ENCODE measurements around the gene GABBR1.

The GABBR1 gene

GRCh38 chr6:29624520-29624961 lies 8.4 kb downstream of the GABBR1 start:
- DNase-seq (ENCODE audit: low read depth): no peak
- no peak overlapping the region for H3K4me3 ChIP-seq (ENCODE audit: control insufficient read depth, low read depth, low read length)
- TF ChIP-seq CTCF (IDR thresholded peaks at IDR 0.05; ENCODE audit: control insufficient read depth, insufficient read depth, low read depth, low read length, missing control alignments): no peak

- no peak overlapping the region for H3K4me3 ChIP-seq (ENCODE audit: control insufficient read depth, low read depth, low read length)
- no peak for TF ChIP-seq CTCF (IDR thresholded peaks at IDR 0.05; ENCODE audit: control insufficient read depth, insufficient read depth, low read depth, low read length, missing control alignments)
- DNase-seq (ENCODE audit: low read depth): no peak
Measured at GRCh38 chr6:29620630-29621029, 12.4 kb downstream of the GABBR1 start.

GRCh38 chr6:29619578-29620160 lies 13.3 kb downstream of the GABBR1 start:
- no peak for DNase-seq (ENCODE audit: low read depth)
- H3K4me3 ChIP-seq (ENCODE audit: control insufficient read depth, low read depth, low read length): no peak overlapping the region
- no peak for TF ChIP-seq CTCF (IDR thresholded peaks at IDR 0.05; ENCODE audit: control insufficient read depth, insufficient read depth, low read depth, low read length, missing control alignments)

- peak; percentile 21 for TF ChIP-seq CTCF (IDR thresholded peaks at IDR 0.05; ENCODE audit: control insufficient read depth, insufficient read depth, low read depth, low read length, missing control alignments)
- no peak overlapping the region for H3K4me3 ChIP-seq (ENCODE audit: control insufficient read depth, low read depth, low read length)
- no peak for DNase-seq (ENCODE audit: low read depth)
Measured at GRCh38 chr6:29617782-29618554, 15.0 kb downstream of the GABBR1 start.

GRCh38 chr6:29611426-29611825 lies 21.6 kb downstream of the GABBR1 start:
- TF ChIP-seq CTCF (IDR thresholded peaks at IDR 0.05; ENCODE audit: control insufficient read depth, insufficient read depth, low read depth, low read length, missing control alignments): no peak
- H3K4me3 ChIP-seq (ENCODE audit: control insufficient read depth, low read depth, low read length): no peak overlapping the region
- DNase-seq (ENCODE audit: low read depth): no peak

- H3K4me3 ChIP-seq (ENCODE audit: control insufficient read depth, low read depth, low read length): no peak overlapping the region
- no peak for TF ChIP-seq CTCF (IDR thresholded peaks at IDR 0.05; ENCODE audit: control insufficient read depth, insufficient read depth, low read depth, low read length, missing control alignments)
- no peak for DNase-seq (ENCODE audit: low read depth)
Measured at GRCh38 chr6:29610540-29610939, 22.4 kb downstream of the GABBR1 start.

Measured in AG09309 (cell line).